ENCODE measurements around the gene NPAS3.

Gene NPAS3

DNA sequence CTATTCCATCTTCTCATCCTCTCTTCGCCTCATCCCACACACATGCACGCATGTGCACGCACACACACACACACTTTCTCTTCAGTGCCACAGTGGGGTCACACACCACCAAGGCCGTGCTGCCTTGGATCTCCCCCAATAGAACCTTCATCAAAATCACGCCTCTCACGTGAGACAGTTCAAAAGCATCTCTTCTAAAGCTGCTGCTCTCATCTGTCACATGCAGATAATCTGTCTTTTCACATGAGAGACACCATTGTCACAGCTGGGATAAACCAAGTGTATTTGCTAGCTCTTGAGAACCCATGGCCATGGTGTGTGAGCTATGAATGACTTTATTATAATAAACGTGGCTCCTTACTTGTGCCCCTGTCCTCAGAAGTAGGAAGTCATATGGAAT lies 793.5 kb downstream of the NPAS3 start (continued):
- TF ChIP-seq, protein P1, sequence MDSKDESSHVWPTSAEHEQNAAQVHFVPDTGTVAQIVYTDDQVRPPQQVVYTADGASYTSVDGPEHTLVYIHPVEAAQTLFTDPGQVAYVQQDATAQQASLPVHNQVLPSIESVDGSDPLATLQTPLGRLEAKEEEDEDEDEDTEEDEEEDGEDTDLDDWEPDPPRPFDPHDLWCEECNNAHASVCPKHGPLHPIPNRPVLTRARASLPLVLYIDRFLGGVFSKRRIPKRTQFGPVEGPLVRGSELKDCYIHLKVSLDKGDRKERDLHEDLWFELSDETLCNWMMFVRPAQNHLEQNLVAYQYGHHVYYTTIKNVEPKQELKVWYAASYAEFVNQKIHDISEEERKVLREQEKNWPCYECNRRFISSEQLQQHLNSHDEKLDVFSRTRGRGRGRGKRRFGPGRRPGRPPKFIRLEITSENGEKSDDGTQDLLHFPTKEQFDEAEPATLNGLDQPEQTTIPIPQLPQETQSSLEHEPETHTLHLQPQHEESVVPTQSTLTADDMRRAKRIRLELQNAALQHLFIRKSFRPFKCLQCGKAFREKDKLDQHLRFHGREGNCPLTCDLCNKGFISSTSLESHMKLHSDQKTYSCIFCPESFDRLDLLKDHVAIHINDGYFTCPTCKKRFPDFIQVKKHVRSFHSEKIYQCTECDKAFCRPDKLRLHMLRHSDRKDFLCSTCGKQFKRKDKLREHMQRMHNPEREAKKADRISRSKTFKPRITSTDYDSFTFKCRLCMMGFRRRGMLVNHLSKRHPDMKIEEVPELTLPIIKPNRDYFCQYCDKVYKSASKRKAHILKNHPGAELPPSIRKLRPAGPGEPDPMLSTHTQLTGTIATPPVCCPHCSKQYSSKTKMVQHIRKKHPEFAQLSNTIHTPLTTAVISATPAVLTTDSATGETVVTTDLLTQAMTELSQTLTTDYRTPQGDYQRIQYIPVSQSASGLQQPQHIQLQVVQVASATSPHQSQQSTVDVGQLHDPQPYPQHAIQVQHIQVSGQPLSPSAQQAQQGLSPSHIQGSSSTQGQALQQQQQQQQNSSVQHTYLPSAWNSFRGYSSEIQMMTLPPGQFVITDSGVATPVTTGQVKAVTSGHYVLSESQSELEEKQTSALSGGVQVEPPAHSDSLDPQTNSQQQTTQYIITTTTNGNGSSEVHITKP (tag by site-specific recombination; IDR thresholded peaks at IDR 0.05) = no peak
- TF ChIP-seq ZEB2 (tag by site-specific recombination; IDR thresholded peaks at IDR 0.05) (no peak), KLF16 (tag by site-specific recombination; IDR thresholded peaks at IDR 0.05) (no peak), SP3 (tag by site-specific recombination; IDR thresholded peaks at IDR 0.05) (no peak), BCL11A (tag by site-specific recombination; IDR thresholded peaks at IDR 0.05; ENCODE audit: low read depth) (no peak)

DNA sequence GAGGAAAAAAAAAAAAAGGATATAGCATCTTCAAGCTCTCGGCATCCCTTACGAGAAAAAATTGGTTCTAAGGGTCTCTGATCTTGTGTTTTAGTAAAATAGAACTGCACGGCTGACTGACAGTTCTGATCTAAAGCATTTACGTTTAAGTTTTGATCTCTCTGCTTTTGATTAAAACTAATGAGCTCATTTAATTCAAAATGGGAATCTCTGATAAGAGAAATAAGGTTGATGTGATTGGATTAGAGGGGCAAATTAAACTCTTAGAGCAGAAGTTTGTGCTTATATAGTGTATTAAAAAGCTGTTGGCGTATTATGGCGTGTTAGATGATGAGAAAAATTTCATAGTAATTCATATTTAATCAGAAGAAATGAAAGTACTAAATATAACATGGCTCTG lies 794.6 kb downstream of the NPAS3 start:
- H3K27ac ChIP-seq (ENCODE audit: extremely low read depth, low read depth, low read length) = no peak overlapping the region
- ChIA-PET CTCF (interaction anchor here (0.6 to 0.9 kb wide), 3 partner anchors 16 to 645 kb away, joined by 3 to 5 read pairs (median 4); no protein-coding TSS in a partner anchor), POLR2A (no interaction called here)
- no peak overlapping the region for H3K4me3 ChIP-seq (ENCODE audit: low read depth, low read length)
- no peaks in the 10 kb centered on the region for H3K9me3 ChIP-seq (ENCODE audit: control insufficient read depth, insufficient read depth, low read depth, low read length)
- no peaks in the 10 kb centered on the region for H3K4me1 ChIP-seq (ENCODE audit: control insufficient read depth, insufficient read depth, low read length)
- TF ChIP-seq ZNF530 (tag by site-specific recombination; IDR thresholded peaks at IDR 0.05; ENCODE audit: low read depth) (no peak), ZNF707 (tag by site-specific recombination; IDR thresholded peaks at IDR 0.05) (no peak), ZNF423 (tag by site-specific recombination; IDR thresholded peaks at IDR 0.05) (no peak), ZBTB7A (tag by site-specific recombination; IDR thresholded peaks at IDR 0.05; ENCODE audit: low read depth) (no peak), ZNF747 (tag by site-specific recombination; IDR thresholded peaks at IDR 0.05) (no peak), ZNF292 (tag by site-specific recombination; IDR thresholded peaks at IDR 0.05; ENCODE audit: borderline replicate concordance, low read depth) (no peak), ZNF174 (tag by site-specific recombination; IDR thresholded peaks at IDR 0.05) (no peak)
- no peaks in the 10 kb centered on the region for H3K36me3 ChIP-seq (ENCODE audit: control insufficient read depth in 2 of 2, insufficient read depth in 1 of 2, low read length in 2 of 2)

DNA sequence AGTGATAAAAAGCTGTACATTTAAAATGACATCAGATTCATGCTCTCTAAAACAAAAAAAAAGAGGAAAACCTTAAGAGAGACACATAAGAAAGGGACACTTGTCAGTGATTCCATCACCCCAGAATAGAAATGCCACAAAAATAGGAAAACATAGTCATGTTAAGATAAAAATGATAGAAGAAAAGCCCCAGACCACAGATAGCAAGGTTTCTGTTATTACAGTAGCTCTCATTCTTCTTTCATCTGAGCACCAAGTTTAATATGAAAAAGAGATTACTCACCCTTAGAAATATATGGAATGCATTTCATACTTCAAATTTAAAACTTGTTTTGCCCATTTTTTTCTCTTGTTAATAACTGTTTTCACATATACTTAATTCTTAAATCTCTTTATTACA lies 795.0 kb downstream of the NPAS3 start:
- Histone ChIP-seq H3K4me3 (ENCODE audit: low read depth, low read length) (no peak overlapping the region), H3K4me1 (ENCODE audit: control insufficient read depth, insufficient read depth, low read length) (no peaks in the 10 kb centered on the region), H3K36me3 (ENCODE audit: control insufficient read depth in 2 of 2, insufficient read depth in 1 of 2, low read length in 2 of 2) (no peaks in the 10 kb centered on the region), H3K27ac (ENCODE audit: extremely low read depth, low read depth, low read length) (no peak overlapping the region), H3K9me3 (ENCODE audit: control insufficient read depth, insufficient read depth, low read depth, low read length) (no peaks in the 10 kb centered on the region)
- POLR2A ChIA-PET = no interaction called here
- CTCF ChIA-PET = no interaction called here
- TF ChIP-seq, protein P2, sequence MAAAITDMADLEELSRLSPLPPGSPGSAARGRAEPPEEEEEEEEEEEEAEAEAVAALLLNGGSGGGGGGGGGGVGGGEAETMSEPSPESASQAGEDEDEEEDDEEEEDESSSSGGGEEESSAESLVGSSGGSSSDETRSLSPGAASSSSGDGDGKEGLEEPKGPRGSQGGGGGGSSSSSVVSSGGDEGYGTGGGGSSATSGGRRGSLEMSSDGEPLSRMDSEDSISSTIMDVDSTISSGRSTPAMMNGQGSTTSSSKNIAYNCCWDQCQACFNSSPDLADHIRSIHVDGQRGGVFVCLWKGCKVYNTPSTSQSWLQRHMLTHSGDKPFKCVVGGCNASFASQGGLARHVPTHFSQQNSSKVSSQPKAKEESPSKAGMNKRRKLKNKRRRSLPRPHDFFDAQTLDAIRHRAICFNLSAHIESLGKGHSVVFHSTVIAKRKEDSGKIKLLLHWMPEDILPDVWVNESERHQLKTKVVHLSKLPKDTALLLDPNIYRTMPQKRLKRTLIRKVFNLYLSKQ (tag by site-specific recombination; IDR thresholded peaks at IDR 0.05; ENCODE audit: borderline replicate concordance) = no peak
- TF ChIP-seq, protein P3, sequence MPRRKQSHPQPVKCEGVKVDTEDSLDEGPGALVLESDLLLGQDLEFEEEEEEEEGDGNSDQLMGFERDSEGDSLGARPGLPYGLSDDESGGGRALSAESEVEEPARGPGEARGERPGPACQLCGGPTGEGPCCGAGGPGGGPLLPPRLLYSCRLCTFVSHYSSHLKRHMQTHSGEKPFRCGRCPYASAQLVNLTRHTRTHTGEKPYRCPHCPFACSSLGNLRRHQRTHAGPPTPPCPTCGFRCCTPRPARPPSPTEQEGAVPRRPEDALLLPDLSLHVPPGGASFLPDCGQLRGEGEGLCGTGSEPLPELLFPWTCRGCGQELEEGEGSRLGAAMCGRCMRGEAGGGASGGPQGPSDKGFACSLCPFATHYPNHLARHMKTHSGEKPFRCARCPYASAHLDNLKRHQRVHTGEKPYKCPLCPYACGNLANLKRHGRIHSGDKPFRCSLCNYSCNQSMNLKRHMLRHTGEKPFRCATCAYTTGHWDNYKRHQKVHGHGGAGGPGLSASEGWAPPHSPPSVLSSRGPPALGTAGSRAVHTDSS (tag by site-specific recombination; IDR thresholded peaks at IDR 0.05) = no peak
- TF ChIP-seq, protein P4, sequence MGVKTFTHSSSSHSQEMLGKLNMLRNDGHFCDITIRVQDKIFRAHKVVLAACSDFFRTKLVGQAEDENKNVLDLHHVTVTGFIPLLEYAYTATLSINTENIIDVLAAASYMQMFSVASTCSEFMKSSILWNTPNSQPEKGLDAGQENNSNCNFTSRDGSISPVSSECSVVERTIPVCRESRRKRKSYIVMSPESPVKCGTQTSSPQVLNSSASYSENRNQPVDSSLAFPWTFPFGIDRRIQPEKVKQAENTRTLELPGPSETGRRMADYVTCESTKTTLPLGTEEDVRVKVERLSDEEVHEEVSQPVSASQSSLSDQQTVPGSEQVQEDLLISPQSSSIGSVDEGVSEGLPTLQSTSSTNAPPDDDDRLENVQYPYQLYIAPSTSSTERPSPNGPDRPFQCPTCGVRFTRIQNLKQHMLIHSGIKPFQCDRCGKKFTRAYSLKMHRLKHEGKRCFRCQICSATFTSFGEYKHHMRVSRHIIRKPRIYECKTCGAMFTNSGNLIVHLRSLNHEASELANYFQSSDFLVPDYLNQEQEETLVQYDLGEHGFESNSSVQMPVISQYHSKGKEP (tag by site-specific recombination; IDR thresholded peaks at IDR 0.05) = no peak
- TF ChIP-seq HOXD13 (CRISPR knock-in tag; IDR thresholded peaks at IDR 0.05; ENCODE audit: borderline replicate concordance) (no peak), ZNF175 (tag by site-specific recombination; IDR thresholded peaks at IDR 0.05) (no peak), WT1 (tag by site-specific recombination; IDR thresholded peaks at IDR 0.05) (no peak), KLF8 (tag by site-specific recombination; IDR thresholded peaks at IDR 0.05) (no peak), ZNF426 (tag by site-specific recombination; IDR thresholded peaks at IDR 0.05) (no peak), GFI1B (tag by site-specific recombination; IDR thresholded peaks at IDR 0.05) (no peak), ZNF558 (tag by site-specific recombination; IDR thresholded peaks at IDR 0.05) (no peak)
- TF ChIP-seq, protein P5, sequence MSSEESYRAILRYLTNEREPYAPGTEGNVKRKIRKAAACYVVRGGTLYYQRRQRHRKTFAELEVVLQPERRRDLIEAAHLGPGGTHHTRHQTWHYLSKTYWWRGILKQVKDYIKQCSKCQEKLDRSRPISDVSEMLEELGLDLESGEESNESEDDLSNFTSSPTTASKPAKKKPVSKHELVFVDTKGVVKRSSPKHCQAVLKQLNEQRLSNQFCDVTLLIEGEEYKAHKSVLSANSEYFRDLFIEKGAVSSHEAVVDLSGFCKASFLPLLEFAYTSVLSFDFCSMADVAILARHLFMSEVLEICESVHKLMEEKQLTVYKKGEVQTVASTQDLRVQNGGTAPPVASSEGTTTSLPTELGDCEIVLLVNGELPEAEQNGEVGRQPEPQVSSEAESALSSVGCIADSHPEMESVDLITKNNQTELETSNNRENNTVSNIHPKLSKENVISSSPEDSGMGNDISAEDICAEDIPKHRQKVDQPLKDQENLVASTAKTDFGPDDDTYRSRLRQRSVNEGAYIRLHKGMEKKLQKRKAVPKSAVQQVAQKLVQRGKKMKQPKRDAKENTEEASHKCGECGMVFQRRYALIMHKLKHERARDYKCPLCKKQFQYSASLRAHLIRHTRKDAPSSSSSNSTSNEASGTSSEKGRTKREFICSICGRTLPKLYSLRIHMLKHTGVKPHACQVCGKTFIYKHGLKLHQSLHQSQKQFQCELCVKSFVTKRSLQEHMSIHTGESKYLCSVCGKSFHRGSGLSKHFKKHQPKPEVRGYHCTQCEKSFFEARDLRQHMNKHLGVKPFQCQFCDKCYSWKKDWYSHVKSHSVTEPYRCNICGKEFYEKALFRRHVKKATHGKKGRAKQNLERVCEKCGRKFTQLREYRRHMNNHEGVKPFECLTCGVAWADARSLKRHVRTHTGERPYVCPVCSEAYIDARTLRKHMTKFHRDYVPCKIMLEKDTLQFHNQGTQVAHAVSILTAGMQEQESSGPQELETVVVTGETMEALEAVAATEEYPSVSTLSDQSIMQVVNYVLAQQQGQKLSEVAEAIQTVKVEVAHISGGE (tag by site-specific recombination; conservative IDR thresholded peaks at IDR 0.05; ENCODE audit: low read depth) = no peak
